Natural killer cell treated with Interleukin-12 subunit alpha and Interleukin-12 subunit beta and Interleukin-15 and Interleukin-18, amount 100 ng/mL, for 72 hours (primary cell): Measurements from ENCODE around the gene ANKRD50. TPM values are rescaled to one million over a fixed set of nuclear protein-coding genes. Genes with fewer than 3 reads are reported as not detected.
A peak's percentile ranks its signal among the peaks of the same experiment; 100 is the strongest.

Experiments used
- ATAC-seq, 2 donors: fragments of 150-1000 bp; cut with Tn5 transposase in 1 of 2; sonication (Bioruptor Pico), chemical (Tn5 transposase) in 1 of 2; 2 replicates each; pipeline ENCODE4 v1.10.0; 2021
- DNase-seq: peaks from one replicate; pipeline ENCODE4 v3.0.0; 2022; ENCODE audit warnings: low spot score
- H3K27ac Mint-ChIP-seq, 2 donors: 1 replicate in 1 of 2; 2 replicates in 1 of 2; pipeline ENCODE4 v1.8.0; 2022; ENCODE audit warnings: mixed read lengths in 2 of 2, mild to moderate bottlenecking in 1 of 2, moderate library complexity in 1 of 2
- H3K27me3 Mint-ChIP-seq, 2 donors: 1 replicate in 1 of 2; 2 replicates in 1 of 2; pipeline ENCODE4 v1.8.0; 2022; ENCODE audit warnings: mixed read lengths in 2 of 2
- H3K36me3 Mint-ChIP-seq: one replicate; pipeline ENCODE4 v1.8.0; 2022; ENCODE audit warnings: mixed read lengths
- H3K4me1 Mint-ChIP-seq, 2 donors: 1 replicate in 1 of 2; 2 replicates in 1 of 2; pipeline ENCODE4 v1.8.0; 2022; ENCODE audit warnings: low read depth in 2 of 2, mixed read lengths in 2 of 2, mild to moderate bottlenecking in 1 of 2
- H3K4me3 Mint-ChIP-seq: one replicate; pipeline ENCODE4 v1.8.0; 2022; ENCODE audit warnings: mixed read lengths
- H3K9me3 Mint-ChIP-seq: 2 replicates; pipeline ENCODE4 v1.8.0; 2022; ENCODE audit warnings: mixed read lengths
- total RNA-seq, 2 donors: library from RNA; stranded (reverse); gene quantifications; one replicate each; pipeline ENCODE4 v1.2.3, GENCODE V29; 2022

Gene ANKRD50
- total RNA-seq, 2 donors from 2014 or later = 0.42 to 0.71 TPM

DNA sequence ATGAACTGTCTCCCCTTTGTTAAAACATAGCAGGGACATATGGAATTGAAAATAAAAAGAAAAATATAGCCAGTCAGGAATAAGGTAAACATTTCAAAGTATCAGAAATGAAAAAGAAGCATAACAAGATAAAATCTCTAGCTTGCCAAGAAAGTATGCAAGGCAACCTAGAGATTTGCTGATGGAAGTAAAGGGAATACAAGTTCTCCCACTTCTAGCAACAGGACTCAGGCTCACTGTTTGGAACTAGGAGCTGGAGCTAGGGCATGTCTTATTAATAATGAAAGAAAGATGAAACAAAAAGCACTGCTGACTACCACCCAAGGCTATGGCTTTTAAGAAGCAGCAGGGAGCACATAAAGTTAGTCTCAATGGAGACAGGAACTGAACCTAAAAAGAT, 18.2 kb downstream of the ANKRD50 start:
- Mint-ChIP-seq H3K27ac (no peak overlapping the region), H3K27me3 (no peaks in the 10 kb centered on the region), H3K9me3 (no peaks in the 10 kb centered on the region), H3K4me3 (no peak overlapping the region), H3K36me3 (peaks cover 4% of the 10 kb centered on the region), H3K4me1 (no peaks in the 10 kb centered on the region)
- no peak for ATAC-seq
- DNase-seq = no peak

DNA sequence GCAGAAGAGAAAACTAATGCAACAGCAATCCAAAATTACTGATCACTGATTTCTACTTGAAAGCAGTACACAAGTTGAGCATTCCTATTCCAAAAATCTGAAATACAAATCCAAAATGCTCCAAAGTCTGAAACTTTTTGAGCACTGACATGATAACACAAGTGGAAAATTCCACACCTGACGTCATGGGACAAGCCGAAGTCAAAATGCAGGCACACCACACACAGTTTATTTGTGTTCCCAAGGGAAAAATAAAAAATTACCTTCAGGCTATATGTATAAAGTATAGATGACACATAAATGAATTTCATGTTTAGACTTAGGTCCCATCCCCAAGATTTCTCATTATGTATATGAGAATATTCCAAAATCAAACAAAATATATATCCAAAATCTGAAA, 20.7 kb downstream of the ANKRD50 start:
- no peak for ATAC-seq

GRCh38 chr4:124686279-124686678, 26.3 kb downstream of the ANKRD50 start:
- Mint-ChIP-seq H3K36me3 (no peaks in the 10 kb centered on the region), H3K27ac (no peak overlapping the region), H3K4me1 (no peaks in the 10 kb centered on the region), H3K4me3 (no peak overlapping the region), H3K9me3 (peaks cover 7% of the 10 kb centered on the region), H3K27me3 (no peaks in the 10 kb centered on the region)
- DNase-seq (no peak), ATAC-seq (no peak)

More for the DNA sequence above, 20.7 kb downstream of the ANKRD50 start:
- H3K27ac Mint-ChIP-seq = no peak overlapping the region
- H3K4me1 Mint-ChIP-seq = no peaks in the 10 kb centered on the region
- no peak overlapping the region for H3K4me3 Mint-ChIP-seq
- peaks cover 4% of the 10 kb centered on the region for H3K36me3 Mint-ChIP-seq
- no peak for DNase-seq
- H3K27me3 Mint-ChIP-seq = no peaks in the 10 kb centered on the region
- peaks cover 4% of the 10 kb centered on the region for H3K9me3 Mint-ChIP-seq

GRCh38 chr4:124685851-124686250, 26.7 kb downstream of the ANKRD50 start:
- no peaks in the 10 kb centered on the region for H3K36me3 Mint-ChIP-seq
- H3K9me3 Mint-ChIP-seq = peaks cover 7% of the 10 kb centered on the region
- no peaks in the 10 kb centered on the region for H3K4me1 Mint-ChIP-seq
- H3K27me3 Mint-ChIP-seq = no peaks in the 10 kb centered on the region
- H3K27ac Mint-ChIP-seq = no peak overlapping the region
- no peak overlapping the region for H3K4me3 Mint-ChIP-seq
- ATAC-seq = no peak
- no peak for DNase-seq

GRCh38 chr4:124684301-124684700, 28.2 kb downstream of the ANKRD50 start:
- no peak overlapping the region for H3K27ac Mint-ChIP-seq
- DNase-seq (no peak), ATAC-seq (no peak)
- no peaks in the 10 kb centered on the region for H3K27me3 Mint-ChIP-seq
- H3K4me3 Mint-ChIP-seq = no peak overlapping the region
- H3K4me1 Mint-ChIP-seq = no peaks in the 10 kb centered on the region
- no peaks in the 10 kb centered on the region for H3K36me3 Mint-ChIP-seq
- peaks cover 9% of the 10 kb centered on the region for H3K9me3 Mint-ChIP-seq

- ATAC-seq = no peak
- H3K9me3 Mint-ChIP-seq = peaks cover 6% of the 10 kb centered on the region
- H3K36me3 Mint-ChIP-seq = no peaks in the 10 kb centered on the region
- H3K4me3 Mint-ChIP-seq = no peak overlapping the region
- no peak for DNase-seq
- H3K27ac Mint-ChIP-seq = no peak overlapping the region
- no peaks in the 10 kb centered on the region for H3K27me3 Mint-ChIP-seq
- H3K4me1 Mint-ChIP-seq = no peaks in the 10 kb centered on the region
Measured at GRCh38 chr4:124682384-124682783, 30.1 kb downstream of the ANKRD50 start.

GRCh38 chr4:124666496-124666895, 46.0 kb downstream of the ANKRD50 start:
- Mint-ChIP-seq H3K27ac (no peak overlapping the region), H3K4me1 (no peaks in the 10 kb centered on the region), H3K9me3 (peaks cover 2% of the 10 kb centered on the region)

GRCh38 chr4:124658795-124659194, 53.7 kb downstream of the ANKRD50 start:
- Mint-ChIP-seq H3K27me3 (no peaks in the 10 kb centered on the region), H3K36me3 (no peaks in the 10 kb centered on the region), H3K27ac (no peak overlapping the region), H3K9me3 (peaks cover 3% of the 10 kb centered on the region), H3K4me1 (no peaks in the 10 kb centered on the region), H3K4me3 (no peak overlapping the region)
- ATAC-seq (no peak), DNase-seq (no peak)

More at GRCh38 chr4:124666496-124666895, 46.0 kb downstream of the ANKRD50 start:
- no peak overlapping the region for H3K4me3 Mint-ChIP-seq
- H3K27me3 Mint-ChIP-seq = no peaks in the 10 kb centered on the region
- ATAC-seq (no peak), DNase-seq (no peak)
- no peaks in the 10 kb centered on the region for H3K36me3 Mint-ChIP-seq

- ATAC-seq (peak in 1 of 2 donors; percentile 33), DNase-seq (no peak)
- Mint-ChIP-seq H3K4me1 (no peaks in the 10 kb centered on the region), H3K4me3 (no peak overlapping the region), H3K27me3 (no peaks in the 10 kb centered on the region), H3K36me3 (no peaks in the 10 kb centered on the region), H3K27ac (no peak overlapping the region), H3K9me3 (no peaks in the 10 kb centered on the region)
Measured at GRCh38 chr4:124650614-124651013, 61.9 kb downstream of the ANKRD50 start.

DNA sequence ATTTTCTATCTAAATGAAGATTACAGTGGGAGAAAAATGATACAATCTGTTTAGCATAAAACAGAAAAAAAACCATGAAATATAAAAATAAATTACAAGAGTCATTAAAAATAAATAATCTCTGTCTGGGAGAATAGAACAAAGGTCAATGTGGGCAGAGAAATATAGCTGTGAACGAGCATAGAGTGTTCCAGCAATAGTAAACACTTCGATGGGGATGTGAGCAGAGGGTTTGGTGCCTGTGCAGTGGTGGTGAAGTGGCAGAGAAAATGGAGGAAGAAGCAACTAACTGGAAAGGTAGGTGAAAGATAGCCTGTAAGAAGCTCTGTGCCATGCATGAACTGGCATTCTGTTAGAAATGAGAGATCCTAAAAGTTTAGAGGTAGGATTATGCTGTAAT, 64.9 kb downstream of the ANKRD50 start:
- no peak for ATAC-seq
- H3K4me1 Mint-ChIP-seq = no peaks in the 10 kb centered on the region
- H3K36me3 Mint-ChIP-seq = no peaks in the 10 kb centered on the region

GRCh38 chr4:124644621-124645020, 67.9 kb downstream of the ANKRD50 start:
- no peaks in the 10 kb centered on the region for H3K9me3 Mint-ChIP-seq
- H3K27ac Mint-ChIP-seq = no peak overlapping the region
- H3K4me3 Mint-ChIP-seq = no peak overlapping the region
- H3K4me1 Mint-ChIP-seq = no peaks in the 10 kb centered on the region
- DNase-seq (no peak), ATAC-seq (no peak)
- no peaks in the 10 kb centered on the region for H3K36me3 Mint-ChIP-seq
- H3K27me3 Mint-ChIP-seq = no peaks in the 10 kb centered on the region

More for the DNA sequence above, 64.9 kb downstream of the ANKRD50 start:
- H3K9me3 Mint-ChIP-seq = no peaks in the 10 kb centered on the region
- DNase-seq = no peak
- no peak overlapping the region for H3K27ac Mint-ChIP-seq
- H3K4me3 Mint-ChIP-seq = no peak overlapping the region
- H3K27me3 Mint-ChIP-seq = no peaks in the 10 kb centered on the region

GRCh38 chr4:124642846-124643245, 69.7 kb downstream of the ANKRD50 start:
- Mint-ChIP-seq H3K9me3 (peaks cover 3% of the 10 kb centered on the region), H3K4me1 (no peaks in the 10 kb centered on the region), H3K27ac (no peak overlapping the region), H3K4me3 (no peak overlapping the region), H3K36me3 (no peaks in the 10 kb centered on the region), H3K27me3 (no peaks in the 10 kb centered on the region)
- DNase-seq = no peak
- no peak for ATAC-seq

DNA sequence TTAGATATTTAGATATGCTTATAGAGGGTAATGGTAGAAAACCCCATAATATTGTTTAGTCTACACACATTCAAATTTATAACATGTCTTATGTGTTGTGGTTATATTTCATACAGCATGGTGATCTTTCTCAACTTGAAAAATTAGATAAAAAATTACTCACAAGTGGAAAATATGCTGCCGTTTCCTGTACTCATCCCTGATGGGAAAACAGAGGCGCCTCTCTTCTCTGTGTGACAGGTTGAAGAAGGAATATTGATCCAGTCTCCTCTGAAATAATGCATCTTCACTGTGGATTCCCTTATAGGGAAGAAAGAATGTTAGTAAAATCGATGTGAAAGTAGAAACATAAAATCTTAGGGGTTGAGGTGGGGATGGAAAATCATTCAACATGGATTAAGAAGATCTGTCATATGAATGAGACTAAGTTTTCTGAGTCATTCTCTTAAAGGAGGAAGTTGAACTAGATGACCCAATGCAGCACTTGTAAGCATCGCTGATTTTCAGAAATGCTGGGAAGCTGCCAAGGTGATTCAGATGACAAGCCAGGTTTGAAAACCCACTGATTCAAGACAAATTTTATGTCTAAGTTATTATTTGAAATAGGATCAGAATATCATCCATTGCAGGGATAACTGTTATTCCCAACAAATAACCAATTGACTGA, 70.7 kb downstream of the ANKRD50 start:
- Mint-ChIP-seq H3K27me3 (no peaks in the 10 kb centered on the region), H3K36me3 (no peaks in the 10 kb centered on the region), H3K9me3 (peaks cover 8% of the 10 kb centered on the region), H3K4me3 (no peak overlapping the region), H3K4me1 (no peaks in the 10 kb centered on the region), H3K27ac (no peak overlapping the region)
- DNase-seq (no peak), ATAC-seq (no peak)

DNA sequence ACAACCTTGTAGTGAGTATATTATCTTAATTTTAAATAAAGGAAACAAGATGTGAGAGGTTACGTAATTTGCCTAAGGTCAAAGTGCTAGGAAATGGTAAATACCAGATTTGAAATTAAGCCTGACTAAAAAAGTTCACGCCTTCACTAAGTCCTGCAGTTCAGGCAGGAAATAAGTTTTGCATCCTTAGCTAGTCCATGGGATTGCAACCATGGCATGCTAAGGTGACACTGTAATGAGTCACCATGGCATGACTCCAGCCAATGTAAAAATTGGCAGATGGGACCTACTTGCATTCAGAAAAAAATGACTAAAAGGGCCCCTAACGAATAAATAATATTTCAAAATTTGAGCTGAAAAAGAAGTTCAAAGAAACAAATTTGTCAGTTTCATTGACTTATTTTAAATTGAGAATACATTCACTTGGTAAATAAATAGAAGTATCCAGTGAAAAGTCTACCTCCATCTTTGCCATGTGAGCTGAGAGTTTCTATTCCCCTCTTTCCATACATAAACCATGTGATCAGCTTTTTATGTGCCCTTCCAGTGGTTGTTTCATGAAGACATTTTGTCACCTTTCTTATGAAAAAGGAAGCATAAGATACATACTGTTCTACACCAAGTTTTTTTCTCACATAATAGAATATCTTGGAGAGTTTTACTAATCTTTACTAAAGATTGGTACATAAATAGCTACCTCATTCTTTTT, 72.4 kb downstream of the ANKRD50 start:
- Mint-ChIP-seq H3K4me1 (no peaks in the 10 kb centered on the region), H3K9me3 (peaks cover 8% of the 10 kb centered on the region), H3K27ac (no peak overlapping the region), H3K4me3 (no peak overlapping the region), H3K36me3 (no peaks in the 10 kb centered on the region), H3K27me3 (no peaks in the 10 kb centered on the region)
- no peak for DNase-seq
- no peak for ATAC-seq
